Epithelial cell of esophagus (primary cell): ENCODE measurements around the gene EBF3.

Source experiments
- DNase-seq: peaks from one replicate; pipeline ENCODE4 v3.0.0; 2010; ENCODE audit warnings: low read depth
- H3K4me3 ChIP-seq: 2 replicates; pipeline ENCODE4 v1.5.1; 2011; ENCODE audit warnings: mild to moderate bottlenecking, low read length, control low read depth
- TF ChIP-seq, protein P1 (sequence below): IDR thresholded peaks from 2 replicates; pipeline ENCODE4 v1.5.1; 2011; ENCODE audit warnings: low read depth, mild to moderate bottlenecking, low read length, control low read depth, inconsistent platforms; ENCODE audit not compliant: insufficient read depth; ENCODE audit errors: missing control alignments

Gene EBF3

DNA sequence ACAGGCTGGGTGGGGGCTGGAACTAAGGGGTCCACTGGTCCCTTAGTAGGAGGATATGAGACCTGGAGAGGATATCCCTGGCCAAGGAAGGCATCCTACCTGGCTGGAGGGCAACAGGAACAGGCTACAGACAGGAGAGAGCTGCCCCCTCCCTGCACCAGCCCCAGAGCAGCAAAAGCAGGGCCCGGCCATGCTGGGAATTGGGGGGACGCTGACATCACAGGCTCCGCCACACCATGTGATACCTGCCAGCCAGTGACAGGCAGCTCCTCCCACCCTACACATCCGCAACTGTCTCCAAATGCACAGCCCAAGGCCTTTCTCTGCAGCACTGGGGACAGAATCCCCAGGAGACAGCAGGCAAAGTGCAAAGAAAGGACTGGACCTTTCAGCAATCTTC, 100.0 kb downstream of the EBF3 start:
- no peak for DNase-seq
- TF ChIP-seq, protein P1, sequence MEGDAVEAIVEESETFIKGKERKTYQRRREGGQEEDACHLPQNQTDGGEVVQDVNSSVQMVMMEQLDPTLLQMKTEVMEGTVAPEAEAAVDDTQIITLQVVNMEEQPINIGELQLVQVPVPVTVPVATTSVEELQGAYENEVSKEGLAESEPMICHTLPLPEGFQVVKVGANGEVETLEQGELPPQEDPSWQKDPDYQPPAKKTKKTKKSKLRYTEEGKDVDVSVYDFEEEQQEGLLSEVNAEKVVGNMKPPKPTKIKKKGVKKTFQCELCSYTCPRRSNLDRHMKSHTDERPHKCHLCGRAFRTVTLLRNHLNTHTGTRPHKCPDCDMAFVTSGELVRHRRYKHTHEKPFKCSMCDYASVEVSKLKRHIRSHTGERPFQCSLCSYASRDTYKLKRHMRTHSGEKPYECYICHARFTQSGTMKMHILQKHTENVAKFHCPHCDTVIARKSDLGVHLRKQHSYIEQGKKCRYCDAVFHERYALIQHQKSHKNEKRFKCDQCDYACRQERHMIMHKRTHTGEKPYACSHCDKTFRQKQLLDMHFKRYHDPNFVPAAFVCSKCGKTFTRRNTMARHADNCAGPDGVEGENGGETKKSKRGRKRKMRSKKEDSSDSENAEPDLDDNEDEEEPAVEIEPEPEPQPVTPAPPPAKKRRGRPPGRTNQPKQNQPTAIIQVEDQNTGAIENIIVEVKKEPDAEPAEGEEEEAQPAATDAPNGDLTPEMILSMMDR = no peak
- H3K4me3 ChIP-seq = no peak overlapping the region

DNA sequence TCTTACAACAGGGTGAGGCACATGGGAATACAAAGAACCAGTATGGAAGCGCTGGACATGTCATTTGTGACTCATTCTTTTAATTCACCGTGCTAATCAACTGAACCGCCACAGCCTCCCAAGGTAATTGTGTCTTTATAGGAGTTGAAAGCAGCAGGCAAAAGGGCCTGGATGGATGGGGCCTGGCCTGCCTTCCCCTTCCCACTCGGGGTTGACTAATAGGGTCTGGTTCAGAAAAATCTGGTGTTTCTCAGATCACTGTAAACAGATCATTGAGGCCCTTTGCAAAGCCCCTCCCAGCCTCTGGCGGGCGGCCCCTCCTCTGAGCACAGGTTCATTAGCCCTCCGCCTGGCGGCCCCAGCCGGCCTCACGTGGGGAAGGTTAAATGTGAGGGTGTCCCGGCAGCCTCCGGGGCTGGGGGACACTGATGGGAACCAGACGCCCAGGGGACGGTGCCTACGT, 100.8 kb downstream of the EBF3 start:
- H3K4me3 ChIP-seq = no peak overlapping the region
- TF ChIP-seq, protein P1 = no peak

DNA sequence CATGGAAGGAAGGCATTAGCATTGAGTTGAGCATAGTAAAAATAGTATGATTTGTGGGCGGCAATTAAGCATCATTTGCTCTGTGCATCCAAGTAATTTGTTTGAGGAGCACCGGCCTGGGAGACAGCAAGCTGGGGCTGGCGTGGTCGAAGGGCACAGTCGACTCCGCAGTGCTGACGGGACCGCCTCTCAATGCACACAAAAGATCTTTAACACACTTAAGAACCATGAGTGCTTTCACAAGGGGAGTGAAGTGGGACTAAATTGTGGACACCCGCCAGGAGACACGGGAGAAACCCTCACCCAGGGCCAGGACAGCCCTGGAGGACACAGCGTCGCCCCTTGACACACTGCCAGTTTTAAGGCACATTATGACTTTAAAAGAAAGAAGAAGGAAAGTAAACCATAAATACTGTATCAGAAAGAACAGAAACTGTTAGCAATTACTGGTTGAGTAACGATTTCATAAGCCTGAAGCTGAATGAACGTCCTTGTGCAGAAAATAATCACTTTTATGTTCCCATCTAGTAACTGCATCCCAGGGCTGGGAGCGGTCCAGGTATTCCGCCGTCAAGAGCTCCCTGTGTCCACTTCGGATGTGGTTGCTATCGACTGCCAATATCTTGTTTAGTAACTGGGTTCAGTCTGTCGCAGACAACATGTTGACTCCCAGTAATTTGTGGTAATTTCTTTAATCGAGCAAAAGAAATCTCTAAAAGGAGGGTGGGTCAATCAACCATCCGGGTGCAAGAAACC, 102.1 kb downstream of the EBF3 start:
- DNase-seq = no peak
- TF ChIP-seq, protein P1 = no peak
- no peak overlapping the region for H3K4me3 ChIP-seq

More for the DNA sequence above, 100.8 kb downstream of the EBF3 start:
- DNase-seq = no peak

DNA sequence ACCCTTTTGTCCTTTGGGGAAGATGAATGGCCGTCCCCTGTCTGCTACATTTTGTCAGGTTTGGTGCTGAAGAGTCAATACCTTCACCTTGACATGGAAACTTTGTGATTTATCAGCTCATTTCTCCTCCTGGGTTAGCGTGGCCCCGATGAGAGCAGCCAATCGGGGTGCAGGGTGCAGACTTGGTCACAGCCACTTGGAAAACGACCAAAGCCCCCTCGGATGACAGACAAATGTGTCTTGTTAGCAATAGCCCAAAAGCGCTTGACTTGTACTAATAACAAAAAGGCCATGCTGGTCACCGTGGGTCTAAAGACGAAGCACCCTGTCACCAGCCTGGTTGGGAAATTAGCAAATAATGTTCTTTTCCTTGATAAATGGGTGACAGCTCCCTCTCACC, 103.7 kb downstream of the EBF3 start:
- no peak for DNase-seq
- H3K4me3 ChIP-seq = no peak overlapping the region
- TF ChIP-seq, protein P1 = no peak

DNA sequence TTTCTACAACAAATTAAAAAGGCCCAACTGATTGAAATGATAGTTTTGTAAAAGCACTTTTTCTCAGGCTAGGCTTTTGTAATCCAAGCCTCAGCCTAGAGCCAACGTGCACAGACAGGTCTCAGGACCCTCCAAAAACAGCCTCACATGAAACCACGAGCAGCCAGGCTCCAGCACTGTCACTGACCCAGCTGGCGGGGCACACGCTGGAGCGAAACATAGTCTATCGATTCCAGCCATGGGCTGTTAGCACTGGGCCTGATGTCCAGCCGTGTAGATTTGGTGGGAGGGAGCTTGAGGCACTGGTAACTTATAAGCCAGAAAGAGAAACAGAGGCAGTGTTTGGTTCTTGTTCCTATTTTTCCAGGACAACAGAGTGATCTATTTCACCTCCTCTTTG, 104.5 kb downstream of the EBF3 start:
- no peak for DNase-seq
- H3K4me3 ChIP-seq = no peak overlapping the region
- TF ChIP-seq, protein P1 = no peak

DNA sequence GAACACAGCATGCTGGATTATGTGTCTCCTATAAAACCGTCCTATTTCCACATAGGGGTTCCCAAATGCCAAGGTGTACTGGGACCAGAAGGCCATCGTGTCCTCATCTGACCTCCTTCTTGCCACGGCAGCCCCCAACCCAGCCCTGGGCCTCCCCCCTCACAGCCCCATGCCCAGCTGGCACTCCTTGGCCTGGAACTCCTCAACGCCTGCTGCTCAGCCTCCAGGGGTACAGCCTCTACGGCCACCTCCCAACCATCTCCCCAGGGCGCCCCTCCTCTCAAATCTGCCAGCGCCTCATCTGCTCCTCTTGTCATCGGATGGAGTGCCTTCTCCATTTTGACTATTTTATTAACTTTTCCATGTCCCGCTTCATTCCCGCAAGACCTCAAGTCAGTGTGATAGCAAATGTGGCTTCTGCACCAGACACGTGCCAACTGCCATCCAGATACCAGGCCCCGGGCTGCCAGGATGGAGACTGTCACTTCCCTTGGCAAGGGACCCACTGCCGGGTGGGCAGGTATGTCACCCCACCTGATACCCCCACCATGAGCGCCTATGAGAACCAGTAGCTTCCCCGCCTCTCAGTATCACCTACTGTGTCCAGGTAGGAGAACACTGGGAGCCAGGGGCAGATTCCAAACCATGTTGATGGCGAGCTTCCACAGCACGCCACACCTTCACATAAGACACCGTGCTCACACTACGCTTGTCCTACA, 106.7 kb downstream of the EBF3 start:
- no peak overlapping the region for H3K4me3 ChIP-seq
- TF ChIP-seq, protein P1 = no peak
- no peak for DNase-seq
